DOHH2 (cell line): ENCODE measurements around the gene RAB31.
"Not testable (repeated sequence)": the region's sequence is repeated elsewhere in the genome, so short reads cannot be mapped to it uniquely, and the experiment has no call there.

Experiments used
- H3F3A ChIP-seq: fragments of 200-600 bp; sonication (generic), shearing (Covaris generic); 2 replicates; pipeline ENCODE4 v1.6.0; 2016; ENCODE audit warnings: antibody characterized with exemption, mild to moderate bottlenecking; ENCODE audit not compliant: control insufficient read depth, insufficient read depth
- H3K27ac ChIP-seq: fragments of 200-600 bp; sonication (generic); 2 replicates; pipeline ENCODE4 v1.5.1; 2014; ENCODE audit warnings: low read depth, mild to moderate bottlenecking, low read length, moderate library complexity
- H3K27me3 ChIP-seq: fragments of 200-600 bp; sonication (generic); 2 replicates; pipeline ENCODE4 v1.6.1; 2014; ENCODE audit warnings: mild to moderate bottlenecking, low read length, mixed read lengths; ENCODE audit not compliant: control insufficient read depth
- H3K36me3 ChIP-seq: fragments of 200-600 bp; sonication (generic); 2 replicates; pipeline ENCODE4 v1.6.1; 2014; ENCODE audit warnings: mild to moderate bottlenecking, low read length, moderate library complexity, mixed read lengths; ENCODE audit not compliant: control insufficient read depth
- H3K4me1 ChIP-seq: fragments of 200-600 bp; sonication (generic); 2 replicates; pipeline ENCODE4 v1.6.1; 2014; ENCODE audit warnings: mild to moderate bottlenecking, low read length, mixed read lengths; ENCODE audit not compliant: control insufficient read depth
- H3K4me2 ChIP-seq: fragments of 200-600 bp; sonication (generic); 2 replicates; pipeline ENCODE4 v1.6.0; 2014; ENCODE audit warnings: mild to moderate bottlenecking, low read length, moderate library complexity
- H3K4me3 ChIP-seq: fragments of 200-600 bp; sonication (generic); 2 replicates; pipeline ENCODE4 v1.5.1; 2014; ENCODE audit warnings: mild to moderate bottlenecking, low read length, mixed read lengths
- H3K79me2 ChIP-seq: fragments of 200-600 bp; sonication (generic); 2 replicates; pipeline ENCODE4 v1.6.1; 2014; ENCODE audit warnings: mild to moderate bottlenecking, low read length, mixed read lengths; ENCODE audit not compliant: control insufficient read depth
- H3K9me2 ChIP-seq: fragments of 200-600 bp; sonication (generic); replicated peaks from 2 replicates; pipeline ENCODE4 v1.6.1; 2014; ENCODE audit warnings: mild to moderate bottlenecking, low read length, mixed read lengths; ENCODE audit not compliant: control insufficient read depth
- H3K9me3 ChIP-seq: fragments of 200-600 bp; sonication (generic); 2 replicates; pipeline ENCODE4 v1.6.1; 2014; ENCODE audit warnings: antibody characterized with exemption, low read length, mixed read lengths; ENCODE audit not compliant: control insufficient read depth, insufficient read depth
- H4K20me1 ChIP-seq: fragments of 200-600 bp; sonication (generic); 2 replicates; pipeline ENCODE4 v1.6.0; 2014; ENCODE audit warnings: low read depth, mild to moderate bottlenecking, antibody characterized with exemption, low read length, moderate library complexity; ENCODE audit not compliant: control insufficient read depth, insufficient read depth
- CTCF ChIP-seq: fragments of 200-600 bp; sonication (generic); IDR thresholded peaks from one replicate; pipeline ENCODE4 v1.5.1; 2014; ENCODE audit warnings: antibody characterized with exemption, mild to moderate bottlenecking, low read depth, low read length; ENCODE audit not compliant: poor library complexity, severe bottlenecking
- EZH2phosphoT487 ChIP-seq: fragments of 200-600 bp; sonication (generic); IDR thresholded peaks from 2 replicates; pipeline ENCODE4 v1.6.1; 2017; ENCODE audit warnings: borderline replicate concordance, mild to moderate bottlenecking, antibody characterized with exemption, low read length, moderate library complexity, mixed read lengths

RAB31 gene

GRCh38 chr18:9671214-9671613, 36.9 kb upstream of the RAB31 start:
- Histone ChIP-seq H3K9me2 (no peaks in the 10 kb centered on the region), H3K4me2 (no peak overlapping the region), H4K20me1 (no peaks in the 10 kb centered on the region), H3F3A (no peaks in the 10 kb centered on the region), H3K36me3 (no peaks in the 10 kb centered on the region), H3K9me3 (no peaks in the 10 kb centered on the region), H3K4me1 (no peaks in the 10 kb centered on the region), H3K79me2 (no peaks in the 10 kb centered on the region), H3K4me3 (no peak overlapping the region), H3K27me3 (no peaks in the 10 kb centered on the region), H3K27ac (no peak overlapping the region)
- TF ChIP-seq CTCF = no peak
- no peak for TF ChIP-seq EZH2phosphoT487

- no peaks in the 10 kb centered on the region for H3K9me2 ChIP-seq
- H3F3A ChIP-seq = no peaks in the 10 kb centered on the region
- H3K27ac ChIP-seq = no peak overlapping the region
- H3K9me3 ChIP-seq = no peaks in the 10 kb centered on the region
- no peaks in the 10 kb centered on the region for H3K79me2 ChIP-seq
- H3K4me1 ChIP-seq = no peaks in the 10 kb centered on the region
- TF ChIP-seq EZH2phosphoT487 (no peak), CTCF (no peak)
- no peak overlapping the region for H3K4me2 ChIP-seq
- no peaks in the 10 kb centered on the region for H3K27me3 ChIP-seq
- no peaks in the 10 kb centered on the region for H3K36me3 ChIP-seq
- H4K20me1 ChIP-seq = no peaks in the 10 kb centered on the region
- no peak overlapping the region for H3K4me3 ChIP-seq
These were observed 34.5 kb upstream of the RAB31 start for GRCh38 chr18:9673296-9674251.

- H3K4me3 ChIP-seq, H3K4me1 ChIP-seq, H3F3A ChIP-seq, H3K36me3 ChIP-seq, H3K27me3 ChIP-seq, H3K9me2 ChIP-seq, H3K79me2 ChIP-seq, H3K9me3 ChIP-seq, H3K4me2 ChIP-seq, H3K27ac ChIP-seq, H4K20me1 ChIP-seq: not testable (repeated sequence)
These were observed 29.9 kb upstream of the RAB31 start for GRCh38 chr18:9678216-9678615.

DNA sequence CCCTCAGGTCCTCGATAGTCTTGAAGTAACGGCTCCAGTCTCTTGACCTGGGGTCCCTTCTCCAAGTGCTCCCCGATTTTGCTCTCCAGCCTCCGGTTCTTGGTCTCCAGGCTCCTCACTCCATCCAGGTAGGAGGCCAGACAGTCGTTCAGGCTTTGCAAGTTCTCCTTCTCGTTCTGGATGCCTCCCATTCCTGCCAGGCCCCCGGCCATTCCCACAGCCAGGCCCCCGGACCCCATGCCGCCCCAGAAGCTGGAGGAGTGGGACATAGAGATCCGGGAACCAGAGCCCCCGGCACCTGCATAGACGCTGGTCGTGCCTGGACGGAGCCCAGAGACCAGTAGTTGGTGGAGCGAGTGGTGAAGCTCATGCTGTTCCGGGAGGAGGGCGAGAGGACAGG, 29.0 kb upstream of the RAB31 start:
- H3K79me2 ChIP-seq = no peaks in the 10 kb centered on the region
- TF ChIP-seq EZH2phosphoT487 (no peak), CTCF (no peak)
- no peak overlapping the region for H3K4me3 ChIP-seq
- H3K4me1 ChIP-seq = no peaks in the 10 kb centered on the region
- no peaks in the 10 kb centered on the region for H3F3A ChIP-seq
- no peaks in the 10 kb centered on the region for H4K20me1 ChIP-seq
- no peak overlapping the region for H3K4me2 ChIP-seq
- no peaks in the 10 kb centered on the region for H3K9me3 ChIP-seq
- H3K27ac ChIP-seq = no peak overlapping the region
- peaks cover 12% of the 10 kb centered on the region for H3K27me3 ChIP-seq
- H3K36me3 ChIP-seq = no peaks in the 10 kb centered on the region
- H3K9me2 ChIP-seq = no peaks in the 10 kb centered on the region
